ENCODE data around the gene LRRC4C.
"Not testable (repeated sequence)": the region's sequence is repeated elsewhere in the genome, so short reads cannot be mapped to it uniquely, and the experiment has no call there.

The LRRC4C gene

DNA sequence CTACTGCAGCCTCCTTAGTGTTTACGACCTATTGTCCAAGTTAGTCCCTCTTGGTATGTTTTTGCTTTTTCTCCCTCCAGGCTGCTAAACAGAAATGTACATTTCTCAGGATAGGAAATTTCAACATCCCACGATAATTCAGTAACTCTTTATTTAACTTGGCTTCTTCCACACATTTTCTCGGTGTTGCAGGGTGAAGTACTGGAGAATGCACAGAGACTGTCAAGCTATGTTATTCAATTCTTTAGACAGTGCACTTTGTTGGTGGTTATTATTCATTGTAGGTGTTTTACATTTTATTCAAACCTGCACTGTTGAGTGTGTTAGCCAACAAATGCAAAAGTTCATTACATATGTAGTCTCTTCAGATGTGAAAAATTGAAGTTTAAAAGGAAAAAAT, 839.8 kb downstream of the LRRC4C start:
- DNase-seq, result no peak

GRCh38 chr11:40606800-40607199, 852.7 kb downstream of the LRRC4C start:
- no peak for DNase-seq

- no peak for DNase-seq
These were observed 856.4 kb downstream of the LRRC4C start for GRCh38 chr11:40602866-40603552.

- no peak for DNase-seq
These were observed 861.8 kb downstream of the LRRC4C start for GRCh38 chr11:40597546-40598113.

DNA sequence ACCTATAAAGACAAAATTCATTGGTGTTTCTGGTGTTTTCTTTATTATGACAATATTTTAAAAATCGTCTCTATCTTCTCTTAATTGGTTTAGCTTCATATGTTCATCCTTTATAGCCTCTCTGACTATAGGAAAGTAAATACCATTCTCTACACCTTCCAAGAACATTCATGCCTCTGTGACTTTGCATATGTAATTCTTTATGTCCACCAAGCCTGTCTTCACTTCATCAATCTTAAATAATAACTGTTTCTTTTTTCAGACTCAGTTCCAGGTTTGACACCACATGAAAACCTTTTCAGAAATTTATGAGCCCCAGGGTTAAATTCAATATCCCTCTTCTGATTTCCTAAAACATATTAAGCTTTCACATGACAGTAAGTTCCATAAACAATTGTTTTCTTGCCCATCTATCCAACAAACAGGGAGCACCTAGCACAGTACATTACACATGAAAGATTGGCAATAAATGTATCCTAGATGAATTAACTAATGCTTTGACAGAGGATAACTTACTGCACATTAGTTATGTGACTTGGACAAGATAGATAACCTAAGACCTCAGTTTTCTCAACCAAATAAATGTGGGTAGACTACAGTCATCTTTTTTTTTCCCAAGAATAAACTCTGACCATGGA, 886.1 kb downstream of the LRRC4C start:
- no peak for DNase-seq

GRCh38 chr11:40569947-40570531, 889.4 kb downstream of the LRRC4C start:
- no peak for DNase-seq

GRCh38 chr11:40567392-40567791, 892.1 kb downstream of the LRRC4C start:
- no peak for DNase-seq

DNA sequence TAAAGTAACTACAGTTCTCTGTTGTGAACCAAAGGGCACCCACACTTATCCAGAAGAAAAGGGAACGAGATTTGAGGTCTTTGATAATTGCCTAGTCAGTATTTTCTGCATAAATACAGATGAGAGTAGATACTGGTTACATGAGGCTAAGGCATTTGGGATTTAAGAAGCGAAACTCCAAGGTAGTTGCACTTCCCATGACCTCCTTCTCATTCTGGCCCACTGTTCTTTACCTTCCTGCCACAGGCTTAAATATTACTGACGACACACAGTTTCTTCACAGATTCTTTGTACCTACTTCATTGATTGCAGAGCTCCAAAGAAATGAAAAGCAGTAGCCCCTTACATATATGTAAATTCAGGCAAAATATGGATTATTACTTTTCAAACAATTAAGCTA, 915.3 kb downstream of the LRRC4C start:
- DNase-seq, result no peak

- no peak for DNase-seq
These were observed 916.6 kb downstream of the LRRC4C start for GRCh38 chr11:40542821-40543220.

DNA sequence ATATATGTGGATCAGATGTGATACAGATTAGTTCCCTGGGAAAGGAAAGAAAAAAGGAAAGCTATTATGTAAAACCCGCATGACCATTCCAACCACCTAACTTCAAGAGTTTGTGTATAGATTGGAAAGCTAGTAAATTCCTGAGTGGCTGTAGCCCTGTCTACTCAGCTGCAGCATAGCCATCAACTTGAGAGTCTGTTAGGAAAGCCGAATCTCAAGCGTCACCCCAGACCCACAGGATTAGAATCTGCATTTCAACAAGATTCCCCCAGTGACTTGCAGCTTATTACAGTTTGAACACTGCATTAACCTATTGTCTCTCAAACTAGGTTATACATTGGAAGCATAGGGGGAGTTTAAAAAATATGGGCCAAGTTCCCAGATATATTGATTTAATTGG, 921.7 kb downstream of the LRRC4C start:
- no peak for DNase-seq

- DNase-seq, result not testable (repeated sequence)
These were observed 937.4 kb downstream of the LRRC4C start for GRCh38 chr11:40522080-40522479.

DNA sequence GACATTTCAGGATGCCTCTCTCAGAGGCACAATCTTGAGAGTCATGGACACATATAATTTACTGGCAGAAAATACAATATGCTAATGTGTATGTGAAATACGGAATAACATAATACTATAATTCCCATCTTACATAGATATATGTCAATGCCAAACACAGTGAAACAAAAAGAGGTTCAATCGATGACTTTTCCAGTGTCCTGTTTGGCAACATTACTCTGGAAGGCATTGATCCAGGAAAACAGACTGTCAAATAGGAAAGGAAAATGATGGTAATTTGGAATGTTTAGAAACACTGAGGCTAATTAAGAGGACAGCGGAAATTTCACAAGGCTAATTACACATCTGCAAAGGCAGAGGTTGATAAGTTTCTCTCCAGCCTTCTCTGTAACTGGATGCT, 942.3 kb downstream of the LRRC4C start:
- no peak for DNase-seq

- no peak for DNase-seq
These were observed 945.3 kb downstream of the LRRC4C start for GRCh38 chr11:40514124-40514523.

DNA sequence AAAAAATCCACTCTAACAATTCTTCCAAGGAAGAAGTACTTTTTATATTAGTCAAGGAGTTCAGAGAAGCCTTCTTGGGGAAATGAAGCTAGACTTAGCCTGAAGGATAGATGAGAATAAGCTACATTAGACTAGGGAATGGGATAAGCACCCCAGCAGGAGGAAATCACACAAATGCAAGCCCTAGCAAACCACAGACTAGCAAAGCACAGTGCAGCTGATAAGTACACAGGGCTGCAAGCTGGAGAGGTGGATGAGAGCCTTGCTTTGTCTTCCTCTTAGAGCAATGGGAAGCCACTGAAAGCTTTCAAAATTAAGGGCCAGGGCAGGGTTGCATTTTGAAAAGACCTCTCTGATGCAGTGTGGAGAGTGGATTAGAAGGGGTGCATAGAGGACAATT, 946.2 kb downstream of the LRRC4C start:
- no peak for DNase-seq

DNA sequence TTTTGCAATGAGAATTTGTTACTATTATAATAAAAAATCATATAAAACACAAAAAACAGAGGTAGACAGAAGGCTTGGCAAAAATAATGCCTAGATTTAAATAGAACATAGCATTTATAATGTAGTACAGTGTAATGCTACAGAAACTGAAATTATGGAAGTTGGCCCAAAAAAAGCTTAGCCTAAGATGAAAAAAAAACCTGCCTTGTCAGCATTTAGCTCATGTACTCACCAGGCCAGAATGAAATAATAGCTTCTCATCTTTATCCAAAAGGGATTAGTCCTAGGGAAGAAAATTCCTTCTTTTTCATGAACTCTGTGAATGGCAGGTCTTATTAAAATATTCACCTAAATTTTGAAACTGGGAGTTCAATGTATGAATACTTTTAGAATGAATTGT, 951.1 kb downstream of the LRRC4C start:
- DNase-seq, result no peak

DNA sequence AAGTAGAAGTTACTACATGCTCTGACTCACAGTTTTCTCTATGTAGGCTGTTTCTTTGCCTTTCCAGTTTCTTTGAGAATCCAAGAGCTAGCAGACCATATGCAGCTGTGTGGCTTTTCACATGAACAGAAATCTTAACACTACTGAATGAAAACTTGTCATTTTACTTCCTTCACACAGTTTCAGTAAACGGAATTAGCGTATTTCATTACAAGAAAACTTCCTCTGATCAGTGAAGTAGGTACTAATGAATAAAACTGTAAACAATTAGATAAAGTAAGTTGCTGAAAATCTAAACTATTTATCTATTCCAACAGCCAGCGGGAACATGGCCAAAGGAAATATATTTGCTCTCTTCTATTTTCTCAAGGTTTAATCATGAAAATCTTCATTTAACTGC, 953.2 kb downstream of the LRRC4C start:
- DNase-seq, result no peak

- DNase-seq, result no peak
These were observed 968.1 kb downstream of the LRRC4C start for GRCh38 chr11:40491341-40491740.

- no peak for DNase-seq
These were observed 991.7 kb downstream of the LRRC4C start for GRCh38 chr11:40467771-40468170.

DNA sequence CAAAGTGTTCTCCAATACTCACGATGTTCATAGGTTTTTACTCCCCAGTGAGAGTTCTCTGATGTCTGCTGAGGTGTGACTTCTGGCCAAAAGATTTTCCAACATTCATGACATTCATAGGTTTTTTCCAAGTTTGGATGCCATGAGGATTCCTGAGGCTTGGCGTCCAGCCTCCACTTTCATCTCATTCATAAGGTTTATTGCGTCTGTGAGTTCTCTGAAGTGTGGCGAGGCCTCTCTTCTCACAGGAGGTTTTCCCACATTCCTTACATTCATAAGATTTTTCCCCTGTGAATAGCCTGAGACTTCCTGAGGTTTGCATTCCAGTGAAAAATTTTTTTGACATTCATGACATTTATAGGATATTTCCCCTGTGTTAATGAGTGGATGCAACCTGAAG, 1014.1 kb downstream of the LRRC4C start:
- DNase-seq, result no peak

- DNase-seq, result no peak
These were observed 1015.3 kb downstream of the LRRC4C start for GRCh38 chr11:40444151-40444550.

GRCh38 chr11:40435344-40435743, 1024.1 kb downstream of the LRRC4C start:
- no peak for DNase-seq

- no peak for DNase-seq
These were observed 1024.5 kb downstream of the LRRC4C start for GRCh38 chr11:40434926-40435325.

- no peak for DNase-seq
These were observed 1027.1 kb downstream of the LRRC4C start for GRCh38 chr11:40432358-40432757.

DNA sequence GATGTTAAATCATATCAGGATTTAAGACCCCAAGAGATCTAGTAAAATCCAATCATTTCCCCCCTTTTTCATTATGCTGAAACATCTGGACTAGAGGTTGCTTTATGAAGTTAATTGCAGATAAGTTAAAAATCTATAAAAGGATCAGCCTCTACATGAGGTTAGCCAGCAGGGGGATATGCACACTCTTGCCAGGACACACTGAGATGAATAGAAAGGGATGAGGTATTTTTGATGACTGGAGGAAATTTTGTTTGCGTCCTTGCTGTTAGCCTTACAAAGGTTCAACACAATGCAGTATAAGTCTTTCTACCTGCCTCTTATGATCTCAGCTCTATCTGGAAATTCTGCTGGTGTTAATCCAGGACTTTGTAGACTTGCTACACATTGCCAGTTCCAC, 1034.3 kb downstream of the LRRC4C start:
- DNase-seq, result no peak
